ENCODE measurements around the gene JUNB.
"Not testable (repeated sequence)": the region's sequence is repeated elsewhere in the genome, so short reads cannot be mapped to it uniquely, and the experiment has no call there.

Gene JUNB

DNA sequence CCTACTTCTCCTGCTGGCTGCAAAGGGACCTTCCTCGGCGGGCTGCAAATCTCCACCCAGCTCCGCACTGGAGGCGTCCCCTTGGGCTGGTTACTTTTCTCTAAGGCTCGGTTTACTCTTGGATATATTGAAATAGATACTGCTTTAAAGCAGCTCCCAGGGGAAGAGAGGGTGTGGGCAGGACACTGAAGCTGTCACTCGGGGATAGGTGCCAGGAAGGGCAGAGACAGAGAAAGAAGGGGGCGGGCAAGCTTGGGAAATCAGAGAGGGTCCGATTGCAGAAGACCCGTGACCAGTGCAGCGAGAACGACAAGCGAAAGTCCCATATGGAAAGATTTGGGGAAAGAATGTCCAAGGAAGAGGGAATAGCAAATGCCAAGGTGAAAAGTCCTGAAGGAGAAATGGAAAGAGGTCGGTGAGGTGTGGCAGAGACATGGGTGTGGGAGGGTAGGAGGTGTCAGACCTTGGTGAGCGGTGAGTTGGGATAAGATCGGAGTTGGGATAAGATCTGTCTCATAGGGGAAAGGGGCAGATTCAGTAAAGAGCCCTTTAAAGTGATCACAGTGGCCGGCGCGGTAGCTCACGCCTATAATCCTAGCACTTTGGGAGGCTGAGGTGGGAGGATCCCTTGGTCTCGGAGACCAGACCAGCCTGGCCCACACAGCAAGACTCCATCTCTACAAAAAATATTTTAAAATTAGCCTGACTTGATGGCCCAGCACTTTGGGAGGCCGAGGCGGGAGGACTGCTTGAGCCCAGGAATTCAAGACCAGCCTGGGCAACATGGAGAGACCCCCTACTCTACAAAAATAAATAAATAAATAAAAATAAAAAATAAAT lies 11.2 kb downstream of the JUNB start:
- H3K27ac ChIP-seq, result peak overlapping the region; percentile 85
- TF ChIP-seq, protein P1, sequence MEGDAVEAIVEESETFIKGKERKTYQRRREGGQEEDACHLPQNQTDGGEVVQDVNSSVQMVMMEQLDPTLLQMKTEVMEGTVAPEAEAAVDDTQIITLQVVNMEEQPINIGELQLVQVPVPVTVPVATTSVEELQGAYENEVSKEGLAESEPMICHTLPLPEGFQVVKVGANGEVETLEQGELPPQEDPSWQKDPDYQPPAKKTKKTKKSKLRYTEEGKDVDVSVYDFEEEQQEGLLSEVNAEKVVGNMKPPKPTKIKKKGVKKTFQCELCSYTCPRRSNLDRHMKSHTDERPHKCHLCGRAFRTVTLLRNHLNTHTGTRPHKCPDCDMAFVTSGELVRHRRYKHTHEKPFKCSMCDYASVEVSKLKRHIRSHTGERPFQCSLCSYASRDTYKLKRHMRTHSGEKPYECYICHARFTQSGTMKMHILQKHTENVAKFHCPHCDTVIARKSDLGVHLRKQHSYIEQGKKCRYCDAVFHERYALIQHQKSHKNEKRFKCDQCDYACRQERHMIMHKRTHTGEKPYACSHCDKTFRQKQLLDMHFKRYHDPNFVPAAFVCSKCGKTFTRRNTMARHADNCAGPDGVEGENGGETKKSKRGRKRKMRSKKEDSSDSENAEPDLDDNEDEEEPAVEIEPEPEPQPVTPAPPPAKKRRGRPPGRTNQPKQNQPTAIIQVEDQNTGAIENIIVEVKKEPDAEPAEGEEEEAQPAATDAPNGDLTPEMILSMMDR (IDR thresholded peaks at IDR 0.05), result no peak
- no peak for TF ChIP-seq ZFX (IDR thresholded peaks at IDR 0.05; ENCODE audit: borderline replicate concordance)

DNA sequence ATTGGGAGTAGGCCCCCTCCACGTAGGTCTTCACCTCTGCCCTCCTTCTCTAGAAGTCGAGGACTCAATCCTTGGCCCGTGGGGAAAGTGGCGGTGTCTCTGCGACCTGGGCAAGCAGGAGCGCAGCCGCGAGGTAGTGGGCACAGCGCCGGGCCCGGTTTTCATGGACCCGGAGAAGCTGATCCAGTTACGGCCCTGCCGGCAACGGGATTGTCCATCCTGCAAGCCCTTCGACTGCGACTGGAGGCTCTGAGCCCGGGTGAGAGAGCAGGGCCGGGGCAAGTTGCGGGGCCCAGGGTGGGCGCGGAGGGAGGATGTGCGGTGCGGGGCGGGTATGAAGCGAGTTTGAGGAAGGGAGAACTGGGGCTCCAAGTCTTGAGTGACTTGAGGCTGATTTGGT lies 12.8 kb downstream of the JUNB start:
- TF ChIP-seq ZFX (IDR thresholded peaks at IDR 0.05; ENCODE audit: borderline replicate concordance), result no peak
- TF ChIP-seq, protein P1 (IDR thresholded peaks at IDR 0.05), result no peak
- no peak overlapping the region for H3K27ac ChIP-seq

DNA sequence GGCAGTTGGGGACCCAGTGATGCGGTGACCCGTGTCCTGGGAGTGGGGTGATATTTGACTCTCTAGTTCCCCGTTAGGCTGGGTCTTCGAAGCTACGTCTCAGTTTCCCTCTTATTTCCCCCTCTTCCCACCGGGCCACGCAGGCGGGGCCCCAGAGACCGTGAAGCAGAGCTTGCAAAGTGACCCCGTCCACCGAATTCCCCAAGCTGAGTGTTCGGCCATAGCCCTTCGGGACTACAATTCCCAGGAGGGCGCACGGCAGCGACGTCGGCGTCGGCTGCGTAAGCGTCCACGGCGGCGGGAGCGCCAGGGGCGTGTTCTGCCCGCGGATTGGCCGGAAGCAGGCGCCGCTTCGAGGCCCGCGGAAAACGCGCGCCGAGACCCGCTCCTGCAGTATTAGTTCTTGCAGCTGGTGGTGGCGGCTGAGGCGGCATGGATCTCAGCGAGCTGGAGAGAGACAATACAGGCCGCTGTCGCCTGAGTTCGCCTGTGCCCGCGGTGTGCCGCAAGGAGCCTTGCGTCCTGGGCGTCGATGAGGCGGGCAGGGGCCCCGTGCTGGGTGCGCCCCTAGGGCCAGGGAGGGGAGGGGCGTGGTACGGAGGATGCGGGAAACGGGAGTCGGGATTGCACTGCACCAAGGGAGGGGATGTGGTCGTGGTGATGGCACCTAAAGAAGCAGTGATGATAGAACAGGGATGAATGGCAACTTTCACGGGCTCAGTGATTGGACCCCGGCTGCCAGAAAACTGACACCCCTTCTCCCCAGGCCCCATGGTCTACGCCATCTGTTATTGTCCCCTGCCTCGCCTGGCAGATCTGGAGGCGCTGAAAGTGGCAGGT lies 15.2 kb downstream of the JUNB start, which contains the start of gene RNASEH2A:
RNASEH2A (plus strand) TSS at position 343 of the 840 bp plus-strand sequence; CDS start at position 433, 90 bp downstream.
- no peak for TF ChIP-seq ZFX (IDR thresholded peaks at IDR 0.05; ENCODE audit: borderline replicate concordance)
- TF ChIP-seq, protein P1 (IDR thresholded peaks at IDR 0.05), result no peak
- H3K27ac ChIP-seq, result peak within 1 kb of the TSS; percentile 75

DNA sequence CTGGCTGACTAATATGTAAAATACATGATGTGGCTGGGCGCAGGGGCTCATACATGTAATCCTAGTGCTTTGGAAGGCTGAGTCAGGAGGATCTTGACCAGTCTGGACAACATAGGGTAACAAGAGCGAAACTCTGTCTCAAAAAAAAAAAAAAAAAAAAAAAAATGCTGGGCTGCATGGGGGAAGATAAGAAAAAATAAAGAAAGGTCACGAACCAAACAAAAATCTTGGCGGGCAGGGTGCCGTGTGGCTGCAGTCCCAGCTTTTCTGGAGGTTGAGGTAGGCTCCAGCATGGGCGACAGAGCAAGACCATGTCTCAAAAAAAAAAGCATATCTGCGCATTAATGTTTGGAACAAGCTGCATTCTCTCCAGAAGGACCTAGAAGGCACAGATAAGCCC lies 23.8 kb downstream of the JUNB start:
- H3K27ac ChIP-seq, result no peak overlapping the region
- TF ChIP-seq ZFX (IDR thresholded peaks at IDR 0.05; ENCODE audit: borderline replicate concordance), result no peak
- TF ChIP-seq, protein P1 (IDR thresholded peaks at IDR 0.05), result no peak

DNA sequence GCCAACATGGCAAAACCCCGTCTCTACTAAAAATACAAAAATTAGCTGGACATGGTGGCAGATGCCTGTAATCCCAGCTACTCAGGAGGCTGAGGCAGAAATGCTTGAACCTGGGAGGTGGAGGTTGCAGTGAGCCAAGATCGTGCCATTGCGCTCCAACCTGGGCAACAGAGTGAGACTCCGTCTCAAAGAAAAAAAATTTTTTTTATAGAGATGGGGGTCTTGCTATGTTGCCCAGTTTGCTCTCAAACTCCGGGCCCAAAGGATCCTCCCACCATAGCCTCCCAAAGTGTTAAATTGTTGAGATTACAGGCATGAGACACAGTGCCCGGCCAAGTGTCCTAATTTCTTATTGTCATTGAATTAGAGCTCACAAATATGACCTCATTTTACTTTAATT lies 25.9 kb downstream of the JUNB start:
- H3K27ac ChIP-seq, result not testable (repeated sequence)

DNA sequence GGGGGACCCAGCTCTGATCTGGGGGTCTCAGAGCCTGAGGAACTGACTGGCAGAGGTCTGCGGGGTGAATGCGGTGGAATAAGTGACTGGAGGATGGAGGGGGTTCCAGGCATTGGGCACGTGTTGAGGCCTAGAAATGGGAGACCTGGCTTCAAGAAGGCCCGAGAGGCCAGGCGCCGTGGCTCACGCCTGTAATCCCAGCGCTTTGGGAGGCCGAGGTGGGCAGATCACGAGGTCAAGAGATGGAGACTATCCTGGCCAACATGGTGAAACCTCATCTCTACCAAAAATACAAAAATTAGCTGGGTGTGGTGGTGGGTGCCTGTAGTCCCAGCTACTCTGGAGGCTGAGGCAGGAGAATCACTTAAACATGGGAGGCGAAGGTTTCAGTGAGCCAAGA lies 26.5 kb downstream of the JUNB start:
- H3K27ac ChIP-seq, result not testable (repeated sequence)

DNA sequence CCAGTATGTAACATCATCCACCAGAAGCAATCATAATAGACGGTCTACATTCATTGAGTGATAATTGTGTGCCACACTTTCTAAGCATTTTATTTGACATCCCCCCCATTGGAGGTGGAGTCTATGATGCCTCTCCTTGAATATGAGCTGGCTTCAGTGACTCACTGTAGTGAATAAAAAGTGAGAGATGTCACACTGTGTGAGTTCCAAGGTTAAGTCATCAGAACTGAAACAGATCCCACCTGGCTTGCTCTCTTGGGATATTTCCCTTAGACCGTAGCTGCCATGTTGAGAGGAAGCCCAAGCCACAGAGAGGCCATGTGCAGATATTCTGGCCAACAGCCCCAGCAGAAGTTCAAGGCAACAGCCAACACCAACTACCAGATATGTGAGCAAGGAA lies 30.5 kb downstream of the JUNB start:
- H3K27ac ChIP-seq, result no peak overlapping the region
- TF ChIP-seq ZFX (IDR thresholded peaks at IDR 0.05; ENCODE audit: borderline replicate concordance), result no peak
- TF ChIP-seq, protein P1 (IDR thresholded peaks at IDR 0.05), result no peak
